ENCODE results near the gene LAMTOR1. TPM values are rescaled to one million over a fixed set of nuclear protein-coding genes. Genes with fewer than 3 reads are reported as not detected.

Gene LAMTOR1
- total and polyA plus RNA-seq, 2 donors (not counting 3 experiments of a cell fraction or from before 2014, with no cell fraction given): 95.1 to 174 TPM

GRCh38 chr11:72123117-72123653, 20.1 kb upstream of the LAMTOR1 start:
- H3K27me3 ChIP-seq (ENCODE audit: control insufficient read depth in 2 of 2, insufficient read depth in 2 of 2, low read length in 2 of 2): peaks cover 0 to 4% of the 10 kb centered on the region in 2 experiments
- no peaks in the 10 kb centered on the region for H3K4me1 ChIP-seq (ENCODE audit: control insufficient read depth, extremely low read depth, insufficient read depth, low read length)
- dilution Hi-C loops (cut with MboI; ENCODE audit: extremely low pct_ligation_motif_present, low sequenced_read_pairs): no loop called here
- POLR2A ChIA-PET: no interaction called here
- H3K27ac ChIP-seq (ENCODE audit: insufficient read depth, low read depth, low read length): no peak overlapping the region
- no peaks in the 10 kb centered on the region for H4K20me1 ChIP-seq (replicated peaks; ENCODE audit: control insufficient read depth, extremely low read depth, insufficient read depth, low read length)
- no peaks in the 10 kb centered on the region for H3K9me1 ChIP-seq (replicated peaks; ENCODE audit: control insufficient read depth, extremely low read depth, insufficient read depth, low read length)
- DNase-seq (ENCODE audit: low read depth, low spot score) (no peak), FAIRE-seq (no peak)
- intact Hi-C loops (cut with micrococcal nuclease): no loop called here
- CTCF ChIA-PET: interaction anchor here (4.1 kb wide), 1 partner anchor 21 kb away, joined by 25 read pairs; no protein-coding TSS in a partner anchor
- H3K4me3 ChIP-seq (replicated peaks in 1 of 3; ENCODE audit: insufficient read depth in 1 of 3, low read depth in 1 of 3, low read length in 3 of 3): no peak overlapping the region
- H2AFZ ChIP-seq (ENCODE audit: low read depth, low read length): no peak overlapping the region
- H3K9ac ChIP-seq (replicated peaks; ENCODE audit: extremely low read depth, insufficient read depth, low read length): no peak overlapping the region
- no peaks in the 10 kb centered on the region for H3K9me3 ChIP-seq (replicated peaks; ENCODE audit: control insufficient read depth, insufficient read depth, low read length)
- H3K4me2 ChIP-seq (ENCODE audit: insufficient read depth, low read length): no peak overlapping the region
- no peaks in the 10 kb centered on the region for H3K79me2 ChIP-seq (ENCODE audit: control insufficient read depth, insufficient read depth, low read length)
- TF ChIP-seq MYC (IDR thresholded peaks at IDR 0.05; ENCODE audit: low read depth, low read length): no peak
- no peak for TF ChIP-seq FOS (IDR thresholded peaks at IDR 0.05; ENCODE audit: borderline replicate concordance, insufficient read depth, low read length)
- TF ChIP-seq, protein P1, sequence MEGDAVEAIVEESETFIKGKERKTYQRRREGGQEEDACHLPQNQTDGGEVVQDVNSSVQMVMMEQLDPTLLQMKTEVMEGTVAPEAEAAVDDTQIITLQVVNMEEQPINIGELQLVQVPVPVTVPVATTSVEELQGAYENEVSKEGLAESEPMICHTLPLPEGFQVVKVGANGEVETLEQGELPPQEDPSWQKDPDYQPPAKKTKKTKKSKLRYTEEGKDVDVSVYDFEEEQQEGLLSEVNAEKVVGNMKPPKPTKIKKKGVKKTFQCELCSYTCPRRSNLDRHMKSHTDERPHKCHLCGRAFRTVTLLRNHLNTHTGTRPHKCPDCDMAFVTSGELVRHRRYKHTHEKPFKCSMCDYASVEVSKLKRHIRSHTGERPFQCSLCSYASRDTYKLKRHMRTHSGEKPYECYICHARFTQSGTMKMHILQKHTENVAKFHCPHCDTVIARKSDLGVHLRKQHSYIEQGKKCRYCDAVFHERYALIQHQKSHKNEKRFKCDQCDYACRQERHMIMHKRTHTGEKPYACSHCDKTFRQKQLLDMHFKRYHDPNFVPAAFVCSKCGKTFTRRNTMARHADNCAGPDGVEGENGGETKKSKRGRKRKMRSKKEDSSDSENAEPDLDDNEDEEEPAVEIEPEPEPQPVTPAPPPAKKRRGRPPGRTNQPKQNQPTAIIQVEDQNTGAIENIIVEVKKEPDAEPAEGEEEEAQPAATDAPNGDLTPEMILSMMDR (IDR thresholded peaks at IDR 0.05; ENCODE audit: extremely low read depth in 1 of 2, insufficient read depth in 1 of 2, low read depth in 1 of 2, low read length in 2 of 2): no peak
- no peak for TF ChIP-seq POLR2A (IDR thresholded peaks at IDR 0.05; ENCODE audit: low read depth, low read length)
- TF ChIP-seq EZH2 (IDR thresholded peaks at IDR 0.05; ENCODE audit: borderline replicate concordance, low read depth, low read length, severe bottlenecking): no peak
- no peak for TF ChIP-seq GATA2 (IDR thresholded peaks at IDR 0.05; ENCODE audit: insufficient read depth, insufficient read length, low read depth, low read length)
- no peak for TF ChIP-seq MAX (IDR thresholded peaks at IDR 0.05; ENCODE audit: insufficient read depth, insufficient read length)
- TF ChIP-seq POLR2AphosphoS5 (IDR thresholded peaks at IDR 0.05; ENCODE audit: insufficient read depth, low read depth, low read length): no peak
- TF ChIP-seq JUN (IDR thresholded peaks at IDR 0.05; ENCODE audit: borderline replicate concordance, insufficient read depth, insufficient read length, low read depth): no peak
- no TSS peak for BruUV-seq (replicated peaks)
- no peaks in the 10 kb centered on the region for H3K36me3 ChIP-seq (ENCODE audit: control insufficient read depth in 2 of 2, extremely low read depth in 1 of 2, insufficient read depth in 2 of 2, low read length in 2 of 2)
